Hematopoietic multipotent progenitor cell treated with erythropoietin and hydrocortisone succinate and interleukin-3 and kit ligand, for 4 days (in vitro differentiated cells): ENCODE data around the gene ESR2.
"Not testable (repeated sequence)": the region's sequence is repeated elsewhere in the genome, so short reads cannot be mapped to it uniquely, and the experiment has no call there.

Experiments used
- DNase-seq: peaks from one replicate; pipeline ENCODE4 v3.0.0-alpha.2; 2015

ESR2 gene

GRCh38 chr14:64074961-64075612, 219.1 kb downstream of the ESR2 start:
- no peak for DNase-seq

- DNase-seq = no peak
These were observed 224.4 kb downstream of the ESR2 start for GRCh38 chr14:64069634-64070359.

DNA sequence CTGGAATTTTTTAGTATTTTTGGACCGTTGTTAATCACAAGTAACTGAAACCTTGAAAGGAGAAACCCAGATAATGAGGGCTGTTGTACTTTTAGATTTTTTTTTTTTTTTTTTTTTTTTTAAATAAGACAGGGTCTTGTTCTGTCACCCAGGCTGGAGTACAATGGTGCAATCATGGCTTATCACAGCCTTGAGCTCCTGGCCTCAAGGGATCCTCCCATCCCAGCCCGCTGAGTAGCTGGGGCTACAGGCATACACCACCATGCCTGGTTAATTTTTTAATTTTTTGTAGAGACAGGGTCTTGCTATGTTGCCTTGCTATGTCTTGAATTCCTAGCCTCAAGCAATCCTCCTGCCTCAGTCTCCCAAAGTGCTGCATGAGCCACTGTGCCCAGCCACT, 229.7 kb downstream of the ESR2 start:
- DNase-seq = no peak

DNA sequence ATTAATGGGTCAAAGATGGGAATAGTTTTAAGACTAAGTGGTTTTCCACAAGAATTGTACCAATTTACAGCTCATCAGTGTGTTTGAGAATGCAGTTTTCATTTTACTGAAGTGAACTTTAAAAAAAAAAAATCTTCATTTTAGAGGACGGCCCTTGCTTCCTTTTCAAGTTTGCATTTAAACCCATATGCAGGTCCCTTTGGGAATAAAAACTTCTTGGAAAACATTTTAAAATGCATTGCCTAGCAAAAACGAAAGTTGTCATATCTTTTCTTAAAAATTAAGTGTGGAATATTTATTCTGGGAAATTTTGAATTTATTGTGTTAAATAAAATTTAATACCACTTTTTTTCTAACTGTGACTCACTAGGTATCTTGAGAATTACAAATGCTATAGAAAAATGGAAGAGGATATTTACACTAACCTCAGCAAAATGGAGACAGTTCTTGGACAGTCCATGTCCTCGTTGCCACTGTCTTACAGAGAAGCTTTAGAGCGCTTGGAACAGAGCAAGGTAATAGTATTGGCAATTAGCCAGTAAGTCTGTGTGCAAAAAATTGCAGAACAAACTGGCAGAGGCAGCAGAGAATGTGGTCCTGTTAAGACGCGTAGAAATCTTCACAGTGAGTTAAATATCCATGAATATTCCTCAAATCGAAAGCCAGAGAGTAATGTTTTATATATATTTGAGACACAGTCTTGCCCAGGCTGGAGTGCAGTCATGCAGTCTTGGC, 231.6 kb downstream of the ESR2 start:
- no peak for DNase-seq

DNA sequence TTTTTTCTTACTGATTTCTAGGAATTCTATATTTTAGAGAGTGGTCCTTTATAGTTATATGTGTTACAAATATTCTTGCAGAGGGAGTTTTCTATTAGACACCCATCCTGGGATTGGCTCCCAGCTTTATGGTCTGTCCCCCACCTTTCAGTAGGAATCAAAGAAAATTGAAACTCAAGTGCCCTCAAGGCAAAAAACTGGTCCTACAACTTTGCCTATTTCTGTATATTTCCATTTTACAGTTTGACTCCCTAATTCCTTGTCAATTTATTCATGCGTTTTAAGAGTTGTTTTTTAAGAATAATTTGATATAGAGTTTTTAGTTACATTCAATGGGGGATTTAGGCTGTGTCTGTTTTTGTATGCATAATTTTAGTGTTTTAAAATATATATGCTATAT, 232.5 kb downstream of the ESR2 start:
- DNase-seq = no peak

GRCh38 chr14:64061115-64061514, 233.1 kb downstream of the ESR2 start:
- no peak for DNase-seq

GRCh38 chr14:64060648-64061096, 233.5 kb downstream of the ESR2 start:
- peak; percentile 49 for DNase-seq

- no peak for DNase-seq
These were observed 234.0 kb downstream of the ESR2 start for GRCh38 chr14:64060199-64060545.

DNA sequence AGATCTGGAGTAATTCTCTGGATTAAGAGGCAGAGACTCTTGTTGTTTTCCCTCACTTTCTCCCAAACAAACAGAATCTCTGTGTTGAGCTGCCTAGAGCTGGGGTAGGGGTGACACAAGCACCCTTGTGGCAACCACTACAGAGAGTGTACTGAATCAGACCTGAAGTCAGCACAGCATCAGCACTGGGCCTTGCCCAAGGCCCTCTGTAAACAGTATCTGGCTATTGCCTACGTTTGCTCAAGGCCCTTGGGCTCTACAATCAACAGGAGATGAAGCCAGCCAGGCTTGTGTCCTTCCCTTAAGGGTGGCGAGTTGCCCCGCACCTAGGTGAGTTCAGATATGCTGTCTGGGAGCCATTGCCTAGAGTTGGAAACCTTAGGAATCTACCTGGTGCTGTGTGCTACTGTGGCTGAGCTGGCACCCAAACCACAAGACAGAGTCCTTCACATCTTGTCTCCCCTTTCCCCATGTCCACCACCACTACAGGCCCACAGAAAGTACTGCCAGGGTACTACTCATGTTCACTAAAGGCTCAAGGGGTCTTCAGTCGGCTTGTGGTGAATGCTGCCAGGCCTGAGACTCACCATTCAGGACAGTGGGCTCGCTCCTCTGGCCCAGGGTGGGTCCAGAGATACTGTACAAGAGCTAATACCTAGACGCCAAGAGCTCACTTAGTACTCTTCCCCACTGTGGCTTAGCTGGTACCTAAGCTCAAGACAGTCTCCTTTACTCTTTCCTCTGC, 234.5 kb downstream of the ESR2 start:
- DNase-seq = no peak

DNA sequence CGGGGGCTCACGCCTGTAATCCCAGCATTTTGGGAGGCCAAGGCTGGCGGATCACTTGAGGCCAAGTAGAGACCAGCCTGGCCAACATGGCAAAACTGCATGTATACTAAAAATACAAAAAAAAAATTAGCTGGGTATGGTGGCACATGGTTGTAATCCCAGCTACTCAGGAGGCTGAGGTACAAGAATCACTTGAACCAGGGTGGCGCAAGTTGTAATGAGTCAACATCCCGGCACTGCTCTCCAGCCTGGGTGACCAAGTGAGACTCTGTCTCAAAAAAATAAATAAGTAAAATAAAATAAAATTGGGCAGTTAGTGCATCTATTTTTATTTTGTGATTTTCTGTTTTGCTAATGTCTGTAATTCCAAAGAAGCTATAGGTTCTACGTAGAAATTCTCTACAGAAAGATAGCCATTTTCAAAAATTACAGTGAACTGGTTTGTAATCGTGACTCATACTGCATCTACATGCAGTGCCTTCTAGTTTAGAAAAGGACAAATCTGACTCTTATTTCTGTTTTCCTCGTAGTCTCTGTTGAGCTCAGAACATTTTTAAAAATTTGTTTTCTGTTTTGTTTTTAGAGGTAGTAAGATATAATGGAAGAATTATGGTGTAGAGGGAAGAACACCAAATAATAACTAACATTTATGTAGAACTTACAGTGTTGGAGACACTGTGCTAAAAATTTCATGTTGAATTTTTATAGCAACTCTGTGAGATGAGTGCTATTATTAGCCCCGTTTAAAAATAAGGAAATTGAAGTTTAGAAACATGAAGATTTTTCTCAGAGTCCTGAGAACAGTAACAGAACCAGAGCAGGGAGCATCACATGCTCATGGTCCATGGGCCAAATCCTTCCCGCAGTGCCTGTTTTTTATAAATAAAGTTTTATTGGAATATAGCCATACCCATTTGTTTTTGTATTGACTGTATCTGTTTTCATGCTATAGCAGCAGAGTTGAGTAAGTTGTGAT, 240.2 kb downstream of the ESR2 start:
- no peak for DNase-seq

DNA sequence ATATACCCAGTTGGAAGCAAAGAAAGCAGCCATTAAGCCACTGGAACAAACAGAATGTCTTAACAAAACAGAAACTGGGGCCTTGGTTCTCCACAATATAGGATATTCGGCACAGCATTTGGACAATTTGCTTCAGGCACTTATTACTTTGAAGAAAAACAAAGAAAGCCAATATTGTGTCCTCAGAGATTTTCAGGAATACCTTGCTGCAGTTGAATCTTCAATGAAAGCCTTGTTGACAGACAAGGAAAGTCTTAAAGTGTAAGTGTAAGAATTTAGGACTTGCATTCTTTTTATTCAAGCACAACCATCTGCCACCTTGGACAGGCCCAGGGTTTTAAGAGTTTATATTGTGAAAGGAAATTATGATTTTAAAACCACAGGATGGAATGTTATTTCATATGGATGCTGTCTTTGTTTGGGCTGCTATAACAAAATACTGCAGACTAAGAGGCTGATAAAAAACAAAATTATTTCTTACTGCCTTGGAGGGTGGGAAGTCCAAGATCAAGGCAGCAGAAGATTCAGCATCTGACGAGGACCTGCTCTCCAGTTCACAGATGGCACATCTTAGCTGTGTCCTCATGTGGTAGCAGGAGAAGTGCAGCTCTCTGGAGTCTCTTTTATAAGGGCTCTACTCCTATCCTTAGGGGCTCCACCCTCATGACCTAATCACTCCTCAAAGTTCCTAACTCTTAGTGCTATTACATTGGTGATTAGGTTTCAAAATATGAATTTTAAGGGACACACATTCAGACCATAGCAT, 244.4 kb downstream of the ESR2 start:
- no peak for DNase-seq

GRCh38 chr14:64045091-64045490, 249.1 kb downstream of the ESR2 start:
- no peak for DNase-seq

GRCh38 chr14:64043296-64043695, 250.9 kb downstream of the ESR2 start:
- DNase-seq = not testable (repeated sequence)

DNA sequence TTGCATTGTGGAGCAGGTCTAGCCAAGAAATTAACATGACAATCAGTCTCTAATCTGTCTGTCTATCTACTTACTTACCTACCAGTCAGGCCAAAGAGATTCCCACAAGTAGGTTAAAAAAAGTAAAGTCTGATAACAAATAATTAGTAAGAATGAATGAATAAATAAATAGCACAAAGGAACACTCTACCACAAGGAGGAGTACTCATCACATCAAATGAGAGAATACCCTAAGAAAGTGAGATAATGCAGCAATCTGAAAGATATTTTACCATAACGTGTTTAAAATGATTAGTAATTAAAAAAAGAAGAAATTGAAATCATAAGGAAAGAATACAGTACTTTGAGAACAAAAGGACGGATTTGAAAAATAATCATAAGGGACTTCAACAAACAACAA, 254.1 kb downstream of the ESR2 start:
- DNase-seq = peak; percentile 11

- DNase-seq = no peak
These were observed 255.2 kb downstream of the ESR2 start for GRCh38 chr14:64038841-64039542.

GRCh38 chr14:64037869-64038745, 256.1 kb downstream of the ESR2 start:
- DNase-seq = not testable (repeated sequence)

- DNase-seq = no peak
These were observed 259.0 kb downstream of the ESR2 start for GRCh38 chr14:64035143-64035542.
